GM15510 (cell line): Measurements from ENCODE around the gene SORCS2.

Source experiments
- POLR2A ChIP-seq: IDR thresholded peaks from 3 replicates; pipeline ENCODE4 v1.6.1; 2011; ENCODE audit warnings: borderline replicate concordance; ENCODE audit not compliant: insufficient read length; ENCODE audit errors: extremely low read depth

Gene SORCS2

GRCh38 chr4:7348946-7349900, 156.9 kb downstream of the SORCS2 start:
- no peak for TF ChIP-seq POLR2A

DNA sequence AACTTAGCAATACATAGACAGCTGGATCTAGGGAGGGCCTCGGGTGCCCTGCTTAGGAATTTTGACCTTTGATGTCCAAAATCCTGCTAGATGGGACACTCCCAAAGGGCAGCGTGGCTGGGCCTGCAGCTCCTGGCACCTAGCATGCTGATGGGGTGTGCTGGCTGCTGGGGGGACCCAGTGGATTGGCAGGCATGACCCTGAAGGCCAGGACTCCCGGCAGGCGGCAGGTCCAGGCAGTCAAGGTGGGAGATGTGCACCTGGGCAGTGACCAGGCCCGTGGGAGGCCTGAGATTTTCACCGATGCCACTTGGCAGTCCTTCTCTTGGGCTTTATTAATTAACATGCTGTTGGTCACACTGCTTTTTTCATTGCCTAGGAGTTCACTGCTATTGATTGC, 158.1 kb downstream of the SORCS2 start:
- TF ChIP-seq POLR2A: no peak

- no peak for TF ChIP-seq POLR2A
These were observed 158.7 kb downstream of the SORCS2 start for GRCh38 chr4:7351014-7351413.

DNA sequence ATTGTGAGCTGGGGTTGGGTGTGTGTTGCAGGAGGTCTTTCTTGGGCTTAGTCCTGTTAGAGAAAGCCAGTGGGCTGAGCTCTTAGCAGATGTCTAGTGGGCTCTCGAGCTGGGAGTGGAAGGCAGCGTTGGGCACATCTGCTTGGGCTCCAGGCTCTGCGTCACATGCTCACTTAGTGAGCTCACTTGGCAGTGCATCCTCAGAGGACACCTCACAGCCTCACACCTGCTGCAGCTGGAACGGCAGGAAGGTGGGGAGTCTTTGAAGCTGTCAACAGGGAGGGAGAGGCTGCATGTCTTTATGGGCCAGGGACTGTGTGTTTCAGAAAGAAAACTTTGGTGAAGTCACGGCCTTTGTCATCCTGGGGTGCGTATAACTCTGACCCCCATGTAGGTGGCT, 160.1 kb downstream of the SORCS2 start:
- TF ChIP-seq POLR2A: no peak

- TF ChIP-seq POLR2A: no peak
These were observed 160.9 kb downstream of the SORCS2 start for GRCh38 chr4:7353046-7353790.

DNA sequence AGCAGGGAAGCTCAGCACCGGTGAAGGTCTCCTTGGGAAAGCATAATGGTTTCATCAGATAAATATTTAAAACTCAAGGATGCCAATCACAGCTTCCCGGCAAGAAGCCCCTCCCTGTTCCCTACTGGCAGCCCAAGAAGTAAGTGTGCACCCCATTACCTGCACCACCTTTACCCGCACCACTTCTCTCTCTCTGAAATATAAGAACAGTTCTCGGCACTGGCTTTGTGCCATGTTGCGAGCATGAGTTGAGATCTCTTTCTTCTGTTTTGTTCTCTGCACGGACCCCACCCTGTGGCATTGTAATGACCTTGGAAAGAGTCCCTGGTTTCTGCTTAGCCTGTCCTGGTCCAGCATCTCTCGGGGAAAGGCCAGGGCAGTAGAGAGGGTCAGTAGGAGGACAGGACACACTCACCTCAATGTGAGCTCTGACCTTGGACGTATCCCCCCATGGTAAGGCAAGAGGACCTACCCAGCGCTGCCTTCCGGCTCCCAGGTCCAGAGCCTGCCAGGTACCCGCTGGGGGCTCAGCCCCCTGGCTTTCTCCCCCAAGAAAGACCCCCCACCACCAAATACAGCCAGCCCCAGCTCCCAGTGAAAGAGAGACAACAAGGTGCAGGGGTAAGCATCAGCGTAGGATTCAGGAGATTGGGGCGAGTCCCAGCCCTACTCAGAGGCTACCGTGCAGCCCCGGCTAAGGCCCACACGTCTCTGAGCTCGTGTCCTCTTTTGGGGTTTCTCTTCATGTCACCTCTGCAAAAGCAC, 161.7 kb downstream of the SORCS2 start:
- no peak for TF ChIP-seq POLR2A

DNA sequence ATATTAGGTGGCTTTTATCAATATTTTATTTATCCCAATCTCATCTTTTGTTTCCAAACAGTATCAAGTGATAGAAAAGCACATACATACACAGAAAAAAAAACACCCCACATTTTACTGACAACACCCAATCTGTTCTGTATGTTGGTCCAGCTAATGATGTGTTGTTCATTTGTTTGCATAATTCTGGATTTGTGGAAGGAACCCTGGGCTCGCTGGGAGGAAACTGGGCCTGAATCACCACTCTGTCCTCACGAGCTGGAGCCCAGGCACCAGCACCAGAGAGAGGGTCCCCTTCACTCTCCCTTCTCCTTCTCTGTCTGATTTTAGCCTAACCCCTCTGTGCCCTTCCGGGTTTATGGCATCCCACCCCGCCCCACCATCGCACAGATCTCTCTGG, 162.6 kb downstream of the SORCS2 start:
- TF ChIP-seq POLR2A: no peak

DNA sequence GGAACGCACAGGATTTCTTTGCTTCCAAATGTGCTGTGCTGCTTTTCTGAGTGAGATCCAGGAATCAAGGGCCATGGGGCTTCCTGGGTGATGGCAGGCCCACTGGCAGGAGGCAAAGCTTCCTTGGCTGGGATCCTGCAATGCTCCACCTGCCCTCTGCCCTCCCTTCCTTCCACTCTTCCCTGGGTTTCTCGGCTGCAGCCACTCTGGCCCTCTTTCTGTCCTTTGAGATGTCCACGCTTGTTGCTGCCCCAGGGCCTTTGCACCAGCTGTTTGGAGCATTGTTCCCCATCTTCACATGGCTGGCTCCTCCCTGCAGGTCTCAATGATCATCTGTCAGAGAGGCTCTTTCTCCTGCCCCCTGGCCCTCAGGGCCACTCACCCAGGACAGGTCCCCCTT, 163.5 kb downstream of the SORCS2 start:
- TF ChIP-seq POLR2A: no peak

- no peak for TF ChIP-seq POLR2A
These were observed 164.5 kb downstream of the SORCS2 start for GRCh38 chr4:7356667-7357310.

DNA sequence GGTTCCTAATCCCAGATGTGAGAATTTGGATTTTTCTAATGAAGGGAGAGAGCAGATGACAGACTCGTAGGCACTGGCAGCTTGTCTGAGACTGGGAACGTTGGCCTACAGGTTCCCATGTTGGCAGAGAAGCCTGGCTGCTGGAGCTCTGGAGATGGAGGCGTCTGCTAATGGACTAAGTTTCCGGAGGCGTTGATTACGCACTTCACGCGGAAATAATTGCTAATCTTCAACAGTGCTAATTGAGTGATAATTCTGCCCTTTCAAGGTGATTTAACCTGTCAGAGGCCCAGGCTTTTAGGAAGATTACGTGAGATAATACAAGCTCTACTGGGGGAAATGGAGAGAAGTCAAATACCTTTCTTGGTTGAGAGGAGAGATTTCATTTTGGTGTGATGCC, 165.0 kb downstream of the SORCS2 start:
- no peak for TF ChIP-seq POLR2A

- no peak for TF ChIP-seq POLR2A
These were observed 165.9 kb downstream of the SORCS2 start for GRCh38 chr4:7358100-7358735.

DNA sequence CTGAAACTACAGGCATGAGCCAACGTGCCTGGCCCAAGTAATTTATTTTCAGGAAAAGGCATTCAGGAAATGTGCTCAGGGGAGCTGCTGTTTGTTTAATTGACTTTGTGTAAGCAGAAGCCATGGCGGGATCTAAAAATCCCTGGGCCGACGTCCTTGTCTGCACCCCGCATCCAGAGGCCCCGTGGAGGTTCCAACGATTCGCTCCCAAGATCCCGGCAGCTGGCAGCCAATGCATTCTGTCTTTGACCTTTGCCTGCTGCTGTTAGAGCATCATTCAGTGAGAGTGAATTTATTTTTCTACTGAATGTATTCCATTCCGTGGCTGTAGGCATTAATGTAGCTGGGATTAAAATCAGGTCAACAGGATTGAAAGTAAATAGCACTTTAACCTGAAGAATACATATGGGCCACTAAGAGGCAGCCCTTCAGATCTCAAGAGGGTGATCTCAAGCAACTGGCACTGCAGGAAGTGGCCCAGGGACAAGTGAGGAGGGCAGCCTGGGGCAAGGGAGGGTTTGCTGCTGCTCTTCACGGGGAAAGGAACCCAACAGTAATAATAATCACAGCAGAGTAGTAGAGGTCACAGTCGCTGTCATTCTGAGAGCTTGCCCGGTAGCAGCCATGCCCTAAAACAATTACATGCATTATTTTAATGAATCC, 167.2 kb downstream of the SORCS2 start:
- no peak for TF ChIP-seq POLR2A

DNA sequence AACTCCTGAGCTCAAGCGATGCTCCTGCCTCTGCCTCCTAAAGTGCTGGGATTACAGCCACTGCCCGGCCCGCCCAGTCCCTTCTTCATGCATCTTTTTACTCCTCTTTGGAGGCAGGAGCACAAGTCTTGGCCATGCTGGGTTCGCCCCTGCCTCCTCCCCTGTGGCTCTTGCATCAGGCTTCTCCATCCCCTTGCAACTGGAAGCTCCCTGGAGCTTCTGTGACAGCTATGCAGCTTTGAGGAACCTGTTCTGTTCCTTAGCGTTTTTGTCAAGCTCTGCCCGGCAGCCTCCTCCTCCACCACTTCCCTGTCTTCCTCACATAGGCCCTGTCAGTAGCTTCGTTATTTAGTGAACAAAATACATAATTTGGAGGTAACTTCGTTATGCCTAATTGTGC, 168.5 kb downstream of the SORCS2 start:
- no peak for TF ChIP-seq POLR2A
